LHCN-M2 (cell line): ENCODE data around the gene RAB4B. TPM values are rescaled to one million over a fixed set of nuclear protein-coding genes. Genes with fewer than 3 reads are reported as not detected.
"Not testable (repeated sequence)": the region's sequence is repeated elsewhere in the genome, so short reads cannot be mapped to it uniquely, and the experiment has no call there.

ENCODE experiments used
- DNase-seq: peaks from one replicate; pipeline ENCODE4 v3.0.0-alpha.2; 2012; ENCODE audit warnings: low read depth
- total RNA-seq: library from RNA; depleted of rRNA; stranded (reverse); fragments of >200 nt; gene quantifications from 2 replicates; pipeline ENCODE4 v1.2.3, GENCODE V29; 2014

The RAB4B gene
- total RNA-seq, 1 experiment from 2014 or later = 28.6 TPM

GRCh38 chr19:40803857-40804782 is 26.1 kb downstream of the RAB4B start:
- DNase-seq = no peak

GRCh38 chr19:40804783-40805242 is 26.8 kb downstream of the RAB4B start:
- no peak for DNase-seq

GRCh38 chr19:40805258-40805868 is 27.3 kb downstream of the RAB4B start:
- DNase-seq = no peak

- peak; percentile 78 for DNase-seq
Measured at GRCh38 chr19:40806423-40807146, 28.5 kb downstream of the RAB4B start.

- no peak for DNase-seq
Measured at GRCh38 chr19:40807147-40808020, 29.3 kb downstream of the RAB4B start.

- DNase-seq = no peak
Measured at GRCh38 chr19:40808021-40808325, 29.9 kb downstream of the RAB4B start.

- no peak for DNase-seq
Measured at GRCh38 chr19:40808497-40808896, 30.4 kb downstream of the RAB4B start.

GRCh38 chr19:40809358-40810086 is 31.5 kb downstream of the RAB4B start:
- DNase-seq = no peak

- DNase-seq = no peak
Measured at GRCh38 chr19:40810160-40810559, 32.1 kb downstream of the RAB4B start.

- DNase-seq = peak; percentile 78
Measured at GRCh38 chr19:40810649-40811408, 32.8 kb downstream of the RAB4B start.

GRCh38 chr19:40811478-40812341 is 33.7 kb downstream of the RAB4B start:
- no peak for DNase-seq

GRCh38 chr19:40812571-40812970 is 34.5 kb downstream of the RAB4B start:
- DNase-seq = not testable (repeated sequence)

- DNase-seq = no peak
Measured at GRCh38 chr19:40813182-40813581, 35.1 kb downstream of the RAB4B start.

GRCh38 chr19:40815223-40815622 is 37.2 kb downstream of the RAB4B start:
- no peak for DNase-seq

- DNase-seq = peak; percentile 44
Measured at GRCh38 chr19:40818480-40819399, 40.7 kb downstream of the RAB4B start.

- DNase-seq = peak; percentile 36
Measured at GRCh38 chr19:40819479-40820234, 41.6 kb downstream of the RAB4B start.

- no peak for DNase-seq
Measured at GRCh38 chr19:40822161-40822560, 44.1 kb downstream of the RAB4B start.
